DMS153 (cell line): ENCODE measurements around the gene PBXIP1.

Experiments used
- DNase-seq: peaks from one replicate; lab custom pipeline; 2025; lab: John Stamatoyannopoulos, UW

The PBXIP1 gene

DNA sequence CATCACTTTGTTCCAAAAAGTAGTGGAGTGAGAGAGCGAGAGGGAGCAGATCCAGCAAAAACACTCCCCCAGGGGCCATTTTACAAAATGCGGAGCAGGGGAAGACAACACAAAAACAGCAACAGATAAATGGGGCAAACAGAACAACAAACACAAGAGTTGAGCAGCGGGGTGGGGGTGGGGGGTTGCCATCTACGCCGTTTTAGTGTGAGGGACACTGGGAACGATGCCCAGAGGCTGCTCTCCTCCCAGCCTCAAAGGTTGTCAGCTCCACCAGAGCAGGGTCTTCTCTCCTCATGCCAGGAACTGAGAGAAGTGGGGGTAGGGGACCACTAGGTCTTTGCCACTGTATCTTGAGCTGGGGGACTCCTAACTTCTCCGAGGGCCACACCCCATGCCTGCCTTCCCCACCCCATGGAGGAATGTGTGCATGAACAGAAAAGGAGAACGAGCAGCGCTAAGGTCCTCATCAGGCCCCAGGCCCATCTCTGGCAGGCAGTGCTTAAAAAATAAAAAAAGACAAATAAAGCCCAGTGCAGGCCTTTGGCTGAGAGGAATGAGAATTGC is 1.3 kb upstream of the PBXIP1 start:
- DNase-seq: no peak

DNA sequence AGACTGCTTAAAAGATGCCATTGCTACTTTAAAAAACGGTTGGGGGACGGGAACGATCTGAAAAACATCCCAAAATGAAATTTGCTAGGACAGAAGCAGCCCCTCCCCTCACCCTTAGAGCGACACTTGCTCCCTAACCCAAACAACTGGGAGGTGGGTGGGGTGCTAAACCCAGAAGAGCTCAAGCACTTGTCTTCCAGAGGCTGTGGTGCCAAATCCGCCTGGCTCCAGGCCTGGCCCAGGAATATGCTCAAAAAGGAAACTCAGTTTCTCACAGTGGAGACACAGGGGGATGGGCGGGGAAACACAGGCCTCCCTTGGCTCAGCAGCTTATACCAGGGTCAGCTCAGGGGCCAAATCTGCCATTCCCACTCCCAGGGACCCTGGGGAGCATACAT is 644 bp upstream of the PBXIP1 start:
- DNase-seq: no peak

DNA sequence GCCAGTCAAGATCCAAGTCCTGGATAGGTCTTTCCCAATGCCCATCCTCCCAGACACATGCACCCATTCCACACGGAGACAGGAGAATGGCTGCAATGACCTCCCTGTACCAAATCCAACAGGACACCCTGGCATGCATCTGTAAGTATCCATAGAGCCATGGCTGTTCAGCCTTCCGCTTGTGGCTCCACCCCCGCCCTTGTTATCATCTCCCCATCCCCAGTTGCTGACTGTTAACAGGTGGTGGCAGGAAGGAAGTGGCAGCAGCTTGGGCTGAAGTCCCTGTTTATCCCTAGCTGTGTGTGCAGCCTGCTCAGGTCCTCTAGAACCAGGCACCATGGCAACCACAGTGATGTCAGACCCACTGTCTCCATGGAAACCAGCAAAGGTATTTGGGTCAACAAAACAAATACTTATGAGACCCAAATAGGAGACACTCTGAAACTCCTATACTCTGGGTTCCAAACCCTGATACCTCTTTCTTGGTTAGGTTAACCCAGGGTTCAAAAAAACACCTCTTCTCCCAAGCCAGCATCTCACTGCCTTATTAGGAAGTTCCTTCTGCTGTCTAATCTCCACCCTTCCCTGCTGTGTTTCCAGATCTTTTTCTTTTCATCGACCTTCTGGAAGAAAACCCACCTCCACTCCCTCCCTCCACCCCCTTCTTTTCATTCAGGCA is 721 bp downstream of the PBXIP1 start:
- DNase-seq: peak; percentile 94

DNA sequence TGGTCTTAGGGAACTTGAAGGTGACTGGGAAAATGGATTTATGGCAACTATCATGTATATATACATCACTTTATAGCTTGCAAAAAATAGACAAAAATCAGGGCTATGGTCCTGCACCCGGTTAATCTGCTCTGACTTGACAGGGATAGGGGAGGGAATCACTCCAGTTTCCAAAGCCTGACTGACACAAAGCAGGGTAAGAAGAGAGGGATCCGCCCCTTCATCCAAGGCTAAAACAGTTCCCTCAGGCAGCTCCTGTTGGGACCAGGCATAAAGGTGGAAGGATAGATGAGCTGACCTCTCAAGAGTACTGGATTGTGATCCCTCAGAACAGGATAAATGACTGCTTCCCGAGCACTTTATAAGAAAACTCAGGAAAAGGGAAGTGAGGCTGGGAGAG is 1.4 kb downstream of the PBXIP1 start:
- DNase-seq: no peak

DNA sequence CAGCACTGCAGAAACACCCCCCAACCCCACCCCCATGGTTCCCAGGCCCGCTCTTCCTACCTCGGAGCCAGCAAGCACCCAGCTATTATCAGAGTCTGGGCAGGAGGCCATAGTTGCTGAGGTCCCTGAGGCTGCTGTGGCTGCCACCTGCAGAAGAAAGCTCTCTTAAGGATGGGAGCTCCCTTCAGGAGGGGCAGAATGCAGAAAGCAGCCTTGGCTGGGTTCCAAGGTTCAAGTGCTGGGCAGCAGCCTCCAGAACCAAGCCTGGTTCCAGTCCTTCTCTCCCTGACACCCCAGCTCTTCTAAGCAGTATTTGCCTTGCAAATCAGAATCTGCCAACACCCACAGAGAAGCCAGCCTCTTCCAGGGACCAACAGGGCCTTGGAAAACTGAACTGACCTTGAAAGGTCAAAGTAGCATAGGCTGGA is 2.3 kb downstream of the PBXIP1 start:
- no peak for DNase-seq

DNA sequence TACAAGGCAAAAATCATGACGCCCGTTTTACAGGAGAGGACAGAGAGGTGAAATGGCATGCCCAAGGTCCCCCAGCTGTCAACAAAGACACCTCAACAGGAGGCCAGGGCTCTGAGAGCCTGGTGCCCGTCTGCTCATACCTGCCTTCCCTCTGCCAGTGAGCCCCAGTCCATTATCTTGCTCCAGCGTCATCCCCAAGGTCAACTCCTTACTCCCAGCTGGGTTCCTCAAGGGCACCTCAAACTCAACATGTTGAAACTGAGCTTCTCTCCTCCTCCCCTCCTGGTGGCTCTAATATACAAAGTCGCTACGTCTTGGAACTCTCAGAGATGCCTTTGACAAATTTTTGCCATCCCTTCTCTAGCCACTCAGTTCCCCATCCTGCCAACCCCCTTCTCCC is 3.2 kb downstream of the PBXIP1 start:
- no peak for DNase-seq

DNA sequence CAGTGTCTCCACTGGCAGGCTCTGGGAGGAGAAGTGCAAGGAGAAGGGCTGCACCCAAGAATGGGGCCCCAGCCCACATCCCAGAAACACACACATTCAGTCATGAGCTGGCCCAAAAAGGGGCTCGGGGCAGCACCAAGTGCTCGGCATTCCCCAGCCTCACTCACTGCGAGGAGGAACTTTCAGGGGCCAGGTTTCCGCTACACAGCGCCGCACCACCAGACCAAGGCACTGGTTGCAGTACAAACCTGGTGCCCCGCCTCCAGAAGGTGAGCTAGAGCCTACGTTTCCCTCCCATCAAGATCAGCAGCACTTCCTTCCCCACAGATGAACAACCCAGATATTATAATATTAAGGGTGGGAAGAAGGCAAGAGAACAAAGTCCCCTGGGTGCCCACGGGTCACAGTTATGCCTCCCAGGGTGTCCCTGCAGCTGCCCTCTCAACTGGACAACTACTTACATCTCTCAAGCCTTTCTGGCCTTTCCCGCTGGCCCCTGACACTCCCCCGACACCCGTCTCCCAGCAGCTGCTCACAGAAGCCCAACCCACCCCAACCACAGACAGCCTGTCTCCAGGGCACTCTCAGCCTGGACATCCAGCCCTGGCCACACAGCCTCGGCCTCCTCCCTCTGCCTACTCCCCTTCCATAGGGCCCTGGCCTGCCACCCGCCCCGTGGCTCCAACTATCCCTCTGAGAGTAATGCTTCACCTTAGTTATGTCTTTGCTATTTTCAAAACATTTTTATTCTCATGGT is 3.8 kb downstream of the PBXIP1 start:
- no peak for DNase-seq

DNA sequence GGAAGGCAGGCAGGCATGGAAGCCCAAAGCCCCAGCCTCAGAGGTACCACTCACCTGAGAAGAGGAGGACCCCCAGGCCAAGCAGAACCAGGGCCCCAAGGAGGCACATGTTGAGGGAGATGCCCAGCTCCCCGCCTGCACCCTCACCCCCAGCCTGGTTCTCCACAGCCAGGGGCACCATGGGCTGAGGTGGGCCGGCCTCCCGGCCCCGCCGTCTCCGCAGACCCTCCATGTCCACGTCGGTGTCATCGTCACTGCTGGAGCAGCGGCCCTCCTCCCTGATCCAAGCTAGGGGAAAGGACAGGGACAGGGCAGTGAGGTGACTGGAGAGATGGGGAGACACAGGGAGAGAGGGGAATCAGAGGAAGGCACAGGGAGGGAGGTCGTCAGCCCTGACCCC is 7.8 kb downstream of the PBXIP1 start:
- no peak for DNase-seq

DNA sequence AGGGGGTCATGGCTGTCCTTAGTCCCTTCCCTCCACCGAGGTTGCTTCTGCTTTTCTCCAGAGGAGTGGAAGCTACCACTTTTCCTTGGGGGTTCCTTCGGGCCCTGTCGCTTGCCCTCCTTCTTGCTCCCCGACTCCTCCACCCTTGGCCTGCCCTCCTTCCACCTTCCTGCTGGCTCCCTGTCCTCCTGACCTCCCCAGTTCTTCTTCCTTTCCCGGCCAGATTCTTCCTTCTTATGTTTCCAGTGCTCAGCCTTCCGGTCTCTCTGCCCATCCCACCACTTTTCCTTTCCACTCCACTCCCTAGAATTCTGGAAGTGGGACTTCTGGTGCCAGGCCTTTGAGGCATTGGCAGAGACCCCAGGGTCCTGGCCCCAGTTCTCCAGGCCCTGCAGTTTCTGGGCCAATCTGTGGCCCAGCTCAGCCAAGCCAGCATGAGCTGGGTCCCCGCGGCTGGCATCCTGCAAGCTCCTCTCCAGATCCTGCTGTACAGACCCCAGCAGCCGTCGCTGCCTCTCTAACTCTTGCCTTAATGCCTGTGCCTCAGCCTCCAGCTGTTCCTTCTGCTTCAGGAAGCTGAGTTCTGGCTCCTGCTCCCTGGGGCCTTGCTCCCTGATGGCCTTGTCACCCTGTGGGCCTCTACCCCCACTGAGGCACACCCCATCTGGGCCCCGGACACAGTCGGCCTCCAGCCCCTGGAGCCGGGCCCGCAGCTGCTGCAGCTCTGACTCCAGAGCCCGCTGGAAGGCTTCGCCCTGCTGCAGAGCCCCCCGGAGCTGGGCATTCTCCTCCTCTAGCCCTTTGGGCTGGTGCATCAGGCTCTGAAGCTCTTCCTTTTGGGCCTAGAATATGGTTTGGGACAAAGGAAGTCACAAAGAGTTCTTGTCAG is 9.7 kb downstream of the PBXIP1 start:
- no peak for DNase-seq

DNA sequence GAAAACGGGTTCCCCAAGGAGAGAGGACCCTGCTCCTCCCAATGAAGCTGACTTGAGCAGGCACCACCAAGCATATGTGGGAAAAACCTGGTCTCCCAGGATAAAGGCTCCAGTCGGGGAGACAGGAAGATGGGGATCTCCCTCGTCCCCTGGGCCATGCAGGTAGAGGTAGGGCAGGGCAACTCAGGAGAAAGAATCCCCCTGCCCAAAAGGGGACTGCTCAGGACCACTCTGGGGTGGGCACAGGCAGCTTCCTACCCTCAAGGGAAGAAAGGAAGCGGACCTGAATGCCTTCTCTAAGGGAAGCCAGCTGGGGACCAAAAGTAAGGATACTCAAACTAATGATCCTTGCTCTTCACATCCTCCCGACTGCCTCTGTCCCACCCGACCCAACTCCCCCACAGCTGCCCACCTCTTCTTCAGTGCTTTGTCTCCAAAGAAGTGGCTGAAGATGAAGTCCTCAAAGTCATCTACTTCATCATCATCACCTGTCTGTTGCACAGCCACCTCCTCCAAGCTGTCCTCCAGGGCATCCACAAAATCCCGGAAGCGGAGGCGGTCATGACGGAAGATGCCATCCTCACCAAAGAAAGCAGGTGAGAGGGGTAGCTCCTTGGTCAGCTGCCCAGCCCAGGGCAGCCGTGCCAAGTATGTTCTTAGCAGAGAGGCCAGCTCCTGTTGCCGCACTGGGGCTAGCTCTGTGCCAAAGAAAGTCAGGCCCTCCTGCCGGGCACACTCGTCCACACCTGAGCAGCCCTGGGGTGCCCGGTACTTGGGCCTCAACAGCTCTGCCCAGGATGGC is 10.5 kb downstream of the PBXIP1 start:
- DNase-seq: no peak

DNA sequence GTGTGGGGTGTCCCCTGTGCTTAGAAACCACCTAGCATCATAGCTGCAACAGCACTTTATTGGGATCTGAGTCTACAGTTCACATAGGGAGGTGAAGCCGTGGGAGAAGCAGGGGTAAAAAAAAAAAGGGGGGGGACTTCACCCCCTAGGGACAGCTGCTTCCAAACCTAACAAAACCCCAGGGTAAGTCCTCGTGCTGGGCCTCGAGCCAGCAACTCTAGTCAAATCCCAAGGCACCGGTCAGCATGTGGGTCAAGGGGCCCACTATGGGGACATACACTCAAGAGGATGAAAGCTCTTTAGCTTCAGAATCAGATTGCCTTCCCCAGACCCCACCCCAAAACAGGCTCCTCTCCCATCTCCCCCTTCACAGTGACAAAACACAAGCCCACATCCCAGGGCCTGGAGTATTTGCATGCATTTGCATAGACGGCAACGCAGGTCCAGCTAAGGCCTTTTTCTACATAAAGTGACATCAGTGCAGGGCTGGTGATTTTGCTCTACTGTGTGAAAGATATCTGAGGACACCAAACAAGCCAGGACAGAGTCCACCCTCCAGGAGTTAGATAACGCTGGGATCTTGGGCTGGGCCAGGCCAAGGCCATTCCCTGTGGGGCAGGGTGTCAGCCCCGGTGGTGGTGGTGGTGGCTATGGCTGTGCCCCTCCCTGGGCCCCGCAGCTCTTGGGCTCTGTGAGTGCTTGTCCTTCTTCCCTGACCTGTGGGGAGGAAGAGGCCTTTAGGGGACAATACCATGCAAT is 11.3 kb downstream of the PBXIP1 start:
- no peak for DNase-seq

DNA sequence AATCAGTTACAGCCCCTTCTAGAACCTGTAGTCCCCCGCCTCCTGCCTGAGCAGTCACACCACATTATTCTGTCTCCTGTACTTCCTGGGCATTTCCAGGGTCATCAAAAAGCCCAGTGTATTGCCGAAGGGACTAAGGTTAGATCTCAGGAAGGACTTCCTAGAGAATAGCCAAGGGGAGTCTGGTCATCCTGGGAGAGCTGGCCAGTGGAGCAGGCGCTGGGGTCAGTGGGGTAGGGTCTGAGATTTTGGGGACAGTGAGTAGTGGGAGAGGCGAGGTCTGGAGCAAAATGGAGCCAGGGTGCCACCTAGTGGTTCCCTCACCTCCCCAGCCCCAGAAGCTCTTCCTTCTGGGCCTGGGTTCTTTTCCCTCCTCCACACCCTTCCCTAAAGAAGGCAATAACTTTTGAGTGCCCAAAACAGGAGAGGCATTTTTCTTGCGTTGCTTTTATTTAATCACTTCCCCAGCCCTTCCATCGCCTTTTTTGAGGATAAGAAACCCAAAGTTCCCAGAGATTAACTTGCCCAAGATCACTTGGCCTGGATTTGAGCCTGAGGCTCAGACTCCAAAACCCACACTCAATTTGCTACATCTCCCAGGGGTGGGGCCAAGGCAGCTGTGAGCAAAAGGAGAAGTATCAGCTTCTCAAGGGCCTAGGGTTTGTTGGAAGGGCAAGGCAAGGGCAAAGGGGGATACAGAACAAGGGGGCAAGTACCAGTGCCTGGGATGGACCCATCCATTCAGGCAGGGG is 12.1 kb downstream of the PBXIP1 start:
- no peak for DNase-seq

DNA sequence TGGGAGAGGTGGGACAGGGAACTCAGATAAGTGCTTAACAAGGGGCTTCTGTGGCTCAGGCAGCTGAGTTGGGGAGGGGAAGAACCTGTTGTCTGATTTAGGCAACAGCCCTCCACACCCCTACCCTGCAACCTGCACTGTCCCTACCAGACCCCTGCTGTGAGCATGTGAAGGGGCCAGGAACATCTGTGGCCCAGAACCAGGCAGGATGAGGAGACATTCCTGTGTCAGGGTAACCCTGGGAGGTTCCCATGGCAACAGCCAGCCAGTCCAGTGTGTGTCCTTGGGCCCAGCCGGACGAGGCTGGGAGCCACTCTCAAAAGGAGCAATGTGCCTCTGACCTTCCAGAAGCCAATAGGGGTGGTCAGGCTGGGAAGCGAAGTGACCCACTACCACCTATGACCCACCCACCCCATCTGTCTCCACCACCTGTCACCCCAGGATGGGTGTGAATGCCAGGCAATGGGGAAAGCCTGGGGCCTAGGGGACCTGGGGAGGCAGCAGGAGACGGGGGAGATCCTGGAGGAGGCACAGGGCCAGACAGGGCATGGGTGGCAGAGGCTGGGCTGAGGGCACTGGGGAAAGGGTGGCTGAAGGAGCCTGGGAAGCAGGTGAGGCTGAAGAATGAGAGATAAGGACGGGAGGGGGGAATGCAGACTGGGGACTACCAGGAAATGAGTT is 14.4 kb downstream of the PBXIP1 start:
- DNase-seq: no peak

DNA sequence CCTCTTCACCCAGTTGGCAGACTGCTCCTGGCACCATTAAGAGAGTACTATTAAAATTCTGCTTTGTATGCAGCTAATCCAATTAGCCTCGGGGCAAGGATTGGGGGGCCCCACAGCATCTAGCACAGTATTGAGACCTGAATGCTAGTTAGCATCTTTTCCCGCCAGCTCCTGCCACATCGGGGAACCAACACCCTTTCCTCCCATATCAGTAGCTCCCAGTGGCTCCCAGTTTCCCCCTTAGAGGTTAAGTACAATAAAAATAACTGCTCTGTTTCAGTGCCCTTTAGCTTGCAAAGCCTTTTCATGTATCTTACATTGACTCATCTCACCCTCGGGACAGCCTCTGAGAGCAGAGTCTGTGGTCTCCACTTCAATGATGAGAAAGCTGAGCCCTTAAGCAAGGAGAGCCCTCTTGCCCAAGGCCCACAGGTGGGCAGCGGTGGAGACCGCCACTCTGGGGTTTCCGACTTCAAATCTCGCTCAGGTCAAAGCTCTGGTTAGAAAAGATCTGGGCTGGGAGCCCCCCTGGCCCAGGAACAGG is 15.2 kb downstream of the PBXIP1 start:
- DNase-seq: no peak

DNA sequence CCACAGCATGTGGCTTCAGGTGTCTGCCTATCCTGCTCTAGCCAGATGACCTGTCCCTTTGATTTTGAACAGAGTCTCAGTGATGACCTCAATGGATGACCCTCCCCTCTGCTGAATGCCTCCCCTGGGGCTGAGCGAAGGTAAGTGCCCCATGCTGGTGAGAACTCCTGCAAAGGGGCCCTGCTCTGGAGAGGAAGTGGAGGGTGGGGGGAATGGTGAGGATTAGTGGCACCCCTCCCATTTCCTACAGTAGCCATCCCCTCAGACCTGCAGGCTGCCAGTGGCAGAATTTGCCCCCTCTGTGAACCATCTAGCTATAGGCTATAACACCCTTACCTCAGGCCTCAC is 15.7 kb downstream of the PBXIP1 start:
- no peak for DNase-seq

DNA sequence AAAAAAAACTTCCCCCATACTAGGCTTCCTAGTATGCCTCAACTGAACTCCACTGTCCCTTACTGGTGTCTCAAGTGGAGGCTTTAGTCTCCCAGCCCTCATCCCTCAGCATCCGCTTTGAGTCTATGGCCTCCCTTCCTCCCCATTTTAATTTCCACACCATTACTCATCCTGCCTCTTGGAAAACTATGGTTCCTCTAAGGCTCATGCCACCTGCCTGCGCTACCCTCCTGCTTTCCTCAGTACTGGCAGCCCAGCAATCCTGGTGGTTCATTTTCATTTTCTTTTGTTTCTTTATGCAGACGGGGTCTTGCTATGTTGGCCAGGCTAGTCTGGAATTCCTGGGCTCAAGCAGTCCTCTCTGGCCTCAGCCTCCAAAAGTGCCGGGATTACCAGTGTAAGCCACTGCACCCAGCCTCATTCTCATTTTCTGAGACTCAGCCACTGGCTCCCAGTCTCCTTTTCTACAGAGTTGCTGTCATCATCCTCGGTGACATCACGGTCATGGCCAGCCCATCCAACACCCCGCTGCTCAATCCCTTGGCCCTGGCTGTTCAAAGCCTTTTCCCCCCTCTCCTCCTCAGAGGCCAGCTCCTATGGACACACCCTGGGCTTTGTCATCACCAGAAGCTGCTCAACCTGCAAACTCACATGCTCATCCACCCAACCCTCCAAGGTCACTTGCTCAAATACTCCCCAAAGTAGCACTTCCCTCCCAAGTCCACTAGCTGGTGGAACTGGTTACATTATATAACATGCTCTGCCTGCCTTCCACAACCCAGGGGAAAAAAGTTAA is 17.1 kb downstream of the PBXIP1 start:
- DNase-seq: no peak

DNA sequence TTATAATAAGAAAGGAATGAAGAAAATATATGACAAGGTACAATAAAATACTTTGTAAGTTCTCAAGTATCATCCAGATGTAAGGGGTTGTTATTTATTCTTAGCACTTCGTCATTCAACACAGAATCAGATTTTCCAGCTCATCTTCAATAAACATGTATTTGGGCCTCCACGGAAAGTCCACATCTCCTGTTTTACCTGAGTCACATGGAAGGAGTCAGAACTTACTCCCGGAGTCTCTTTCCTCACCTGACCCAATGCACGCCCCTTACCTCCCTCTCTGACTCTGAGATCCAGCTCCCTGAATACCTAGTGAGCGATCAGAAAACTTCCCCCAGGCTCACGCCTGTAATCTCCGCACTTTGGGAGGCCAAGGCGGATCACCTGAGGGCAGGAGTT is 17.9 kb downstream of the PBXIP1 start:
- DNase-seq: no peak
